Duodenal mucosa (tissue), 2 donors: ENCODE measurements around the gene SUCLG2.

Experiments used
- H3K27ac ChIP-seq: one replicate; pipeline ENCODE4 v1.7.0; 2013; ENCODE audit warnings: low read depth, low read length
- H3K27me3 ChIP-seq, 2 donors: one replicate each; pipeline ENCODE4 v1.7.0; 2013; ENCODE audit warnings: low read length in 2 of 2, control low read depth in 1 of 2; ENCODE audit not compliant: insufficient read depth in 2 of 2, control insufficient read depth in 1 of 2
- H3K36me3 ChIP-seq, 2 donors: one replicate each; pipeline ENCODE4 v1.7.0; 2013; ENCODE audit warnings: low read length in 2 of 2, control low read depth in 1 of 2; ENCODE audit not compliant: insufficient read depth in 2 of 2, control insufficient read depth in 1 of 2
- H3K4me1 ChIP-seq, 2 donors: one replicate each; pipeline ENCODE4 v1.7.0; 2013; ENCODE audit warnings: low read length in 2 of 2, control low read depth in 1 of 2; ENCODE audit not compliant: insufficient read depth in 2 of 2, control insufficient read depth in 1 of 2
- H3K4me3 ChIP-seq, 2 donors: one replicate each; pipeline ENCODE4 v1.7.0; 2013; ENCODE audit warnings: low read length in 2 of 2, low read depth in 1 of 2
- H3K9ac ChIP-seq, 2 donors: one replicate each; pipeline ENCODE4 v1.7.0; 2013; ENCODE audit warnings: low read length in 2 of 2, low read depth in 1 of 2
- H3K9me3 ChIP-seq, 2 donors: one replicate each; pipeline ENCODE4 v1.7.0; 2013; ENCODE audit warnings: low read length in 2 of 2, control low read depth in 1 of 2; ENCODE audit not compliant: control insufficient read depth in 1 of 2

SUCLG2 gene

GRCh38 chr3:67653425-67654098, 850 bp downstream of the SUCLG2 start:
- Histone ChIP-seq H3K27ac (peak overlapping the region; percentile 88), H3K4me1 (peaks cover 40 to 42% of the 10 kb centered on the region in 2 donors), H3K9ac (peak overlapping the region; percentile 85 to 89), H3K4me3 (peak overlapping the region; percentile 87 to 91), H3K36me3 (no peaks in the 10 kb centered on the region), H3K27me3 (no peaks in the 10 kb centered on the region), H3K9me3 (no peaks in the 10 kb centered on the region)

GRCh38 chr3:67650084-67650483, 4.3 kb downstream of the SUCLG2 start:
- H3K27ac ChIP-seq = no peak overlapping the region
- no peaks in the 10 kb centered on the region for H3K27me3 ChIP-seq
- no peak overlapping the region for H3K9ac ChIP-seq
- no peaks in the 10 kb centered on the region for H3K9me3 ChIP-seq
- peak overlapping the region; percentile 4 to 9 for H3K4me3 ChIP-seq
- H3K36me3 ChIP-seq = peaks cover 0 to 5% of the 10 kb centered on the region in 2 donors
- peaks cover 54 to 56% of the 10 kb centered on the region in 2 donors for H3K4me1 ChIP-seq

GRCh38 chr3:67649681-67650080, 4.7 kb downstream of the SUCLG2 start:
- no peaks in the 10 kb centered on the region for H3K9me3 ChIP-seq
- no peak overlapping the region for H3K27ac ChIP-seq
- peak overlapping the region in 1 of 2 donors; percentile 4 for H3K4me3 ChIP-seq
- H3K27me3 ChIP-seq = no peaks in the 10 kb centered on the region
- H3K9ac ChIP-seq = no peak overlapping the region
- H3K36me3 ChIP-seq = peaks cover 0 to 5% of the 10 kb centered on the region in 2 donors
- peaks cover 54% of the 10 kb centered on the region in 2 donors for H3K4me1 ChIP-seq

GRCh38 chr3:67648701-67649100, 5.7 kb downstream of the SUCLG2 start:
- H3K4me1 ChIP-seq = peaks cover 52 to 54% of the 10 kb centered on the region in 2 donors
- peak overlapping the region in 1 of 2 donors; percentile 28 for H3K4me3 ChIP-seq
- H3K27ac ChIP-seq = no peak overlapping the region
- no peaks in the 10 kb centered on the region for H3K27me3 ChIP-seq
- H3K9ac ChIP-seq = no peak overlapping the region
- no peaks in the 10 kb centered on the region for H3K9me3 ChIP-seq
- H3K36me3 ChIP-seq = peaks cover 0 to 5% of the 10 kb centered on the region in 2 donors

- H3K4me1 ChIP-seq = peaks cover 47 to 53% of the 10 kb centered on the region in 2 donors
- H3K36me3 ChIP-seq = peaks cover 0 to 5% of the 10 kb centered on the region in 2 donors
- H3K9ac ChIP-seq = no peak overlapping the region
- H3K27me3 ChIP-seq = no peaks in the 10 kb centered on the region
- H3K4me3 ChIP-seq = peak overlapping the region in 1 of 2 donors; percentile 28
- no peak overlapping the region for H3K27ac ChIP-seq
- H3K9me3 ChIP-seq = no peaks in the 10 kb centered on the region
These were observed 6.2 kb downstream of the SUCLG2 start for GRCh38 chr3:67648229-67648628.

- H3K27ac ChIP-seq = no peak overlapping the region
- peaks cover 5% of the 10 kb centered on the region in 2 donors for H3K36me3 ChIP-seq
- no peaks in the 10 kb centered on the region for H3K9me3 ChIP-seq
- H3K4me1 ChIP-seq = peaks cover 43 to 45% of the 10 kb centered on the region in 2 donors
- no peaks in the 10 kb centered on the region for H3K27me3 ChIP-seq
- H3K9ac ChIP-seq = no peak overlapping the region
- H3K4me3 ChIP-seq = no peak overlapping the region
These were observed 7.0 kb downstream of the SUCLG2 start for GRCh38 chr3:67647390-67647878.

- Histone ChIP-seq H3K4me3 (no peak overlapping the region), H3K4me1 (peaks cover 43 to 44% of the 10 kb centered on the region in 2 donors), H3K27ac (no peak overlapping the region), H3K36me3 (peaks cover 5% of the 10 kb centered on the region in 2 donors), H3K9me3 (no peaks in the 10 kb centered on the region), H3K9ac (no peak overlapping the region), H3K27me3 (no peaks in the 10 kb centered on the region)
These were observed 7.7 kb downstream of the SUCLG2 start for GRCh38 chr3:67646586-67647234.

GRCh38 chr3:67644827-67645226, 9.6 kb downstream of the SUCLG2 start:
- peaks cover 5% of the 10 kb centered on the region in 2 donors for H3K36me3 ChIP-seq
- no peak overlapping the region for H3K4me3 ChIP-seq
- peaks cover 25 to 40% of the 10 kb centered on the region in 2 donors for H3K4me1 ChIP-seq
- H3K27ac ChIP-seq = no peak overlapping the region
- H3K27me3 ChIP-seq = no peaks in the 10 kb centered on the region
- no peaks in the 10 kb centered on the region for H3K9me3 ChIP-seq
- no peak overlapping the region for H3K9ac ChIP-seq

- H3K9me3 ChIP-seq = no peaks in the 10 kb centered on the region
- H3K4me1 ChIP-seq = peaks cover 6 to 23% of the 10 kb centered on the region in 2 donors
- no peak overlapping the region for H3K4me3 ChIP-seq
- no peaks in the 10 kb centered on the region for H3K27me3 ChIP-seq
- H3K9ac ChIP-seq = no peak overlapping the region
- peaks cover 5% of the 10 kb centered on the region in 2 donors for H3K36me3 ChIP-seq
- H3K27ac ChIP-seq = no peak overlapping the region
These were observed 11.7 kb downstream of the SUCLG2 start for GRCh38 chr3:67642734-67643133.

- Histone ChIP-seq H3K27ac (no peak overlapping the region), H3K9ac (no peak overlapping the region), H3K4me1 (peaks cover under 1 to 18% of the 10 kb centered on the region in 2 donors), H3K36me3 (peaks cover 5% of the 10 kb centered on the region in 2 donors), H3K9me3 (no peaks in the 10 kb centered on the region), H3K27me3 (no peaks in the 10 kb centered on the region), H3K4me3 (no peak overlapping the region)
These were observed 12.2 kb downstream of the SUCLG2 start for GRCh38 chr3:67642190-67642589.
